Fibroblast of mammary gland (primary cell): Measurements from ENCODE around the gene PLXDC2.
A peak's percentile ranks its signal among the peaks of the same experiment; 100 is the strongest.
"Not testable (repeated sequence)": the region's sequence is repeated elsewhere in the genome, so short reads cannot be mapped to it uniquely, and the experiment has no call there.

Source experiments
- DNase-seq: peaks from one replicate; pipeline ENCODE4 v3.0.0-alpha.2; 2010; ENCODE audit warnings: low read depth
- H3K4me3 ChIP-seq: 2 replicates; pipeline ENCODE4 v1.5.1; 2011; ENCODE audit warnings: low read depth, mild to moderate bottlenecking, low read length, moderate library complexity; ENCODE audit not compliant: control insufficient read depth
- TF ChIP-seq, protein P1 (sequence below): conservative IDR thresholded peaks from 2 replicates; pipeline ENCODE4 v1.5.1; 2011; ENCODE audit warnings: low read depth, low read length, inconsistent platforms; ENCODE audit not compliant: control insufficient read depth, insufficient read depth

PLXDC2 gene

GRCh38 chr10:19998482-19998881 is 182.2 kb downstream of the PLXDC2 start:
- no peak for DNase-seq
- TF ChIP-seq, protein P1, sequence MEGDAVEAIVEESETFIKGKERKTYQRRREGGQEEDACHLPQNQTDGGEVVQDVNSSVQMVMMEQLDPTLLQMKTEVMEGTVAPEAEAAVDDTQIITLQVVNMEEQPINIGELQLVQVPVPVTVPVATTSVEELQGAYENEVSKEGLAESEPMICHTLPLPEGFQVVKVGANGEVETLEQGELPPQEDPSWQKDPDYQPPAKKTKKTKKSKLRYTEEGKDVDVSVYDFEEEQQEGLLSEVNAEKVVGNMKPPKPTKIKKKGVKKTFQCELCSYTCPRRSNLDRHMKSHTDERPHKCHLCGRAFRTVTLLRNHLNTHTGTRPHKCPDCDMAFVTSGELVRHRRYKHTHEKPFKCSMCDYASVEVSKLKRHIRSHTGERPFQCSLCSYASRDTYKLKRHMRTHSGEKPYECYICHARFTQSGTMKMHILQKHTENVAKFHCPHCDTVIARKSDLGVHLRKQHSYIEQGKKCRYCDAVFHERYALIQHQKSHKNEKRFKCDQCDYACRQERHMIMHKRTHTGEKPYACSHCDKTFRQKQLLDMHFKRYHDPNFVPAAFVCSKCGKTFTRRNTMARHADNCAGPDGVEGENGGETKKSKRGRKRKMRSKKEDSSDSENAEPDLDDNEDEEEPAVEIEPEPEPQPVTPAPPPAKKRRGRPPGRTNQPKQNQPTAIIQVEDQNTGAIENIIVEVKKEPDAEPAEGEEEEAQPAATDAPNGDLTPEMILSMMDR, result no peak
- H3K4me3 ChIP-seq, result no peak overlapping the region

- no peak for DNase-seq
- TF ChIP-seq, protein P1, result no peak
- no peak overlapping the region for H3K4me3 ChIP-seq
Observed at GRCh38 chr10:19999431-19999830, 183.2 kb downstream of the PLXDC2 start.

- DNase-seq, H3K4me3 ChIP-seq: not testable (repeated sequence)
Observed at GRCh38 chr10:20002026-20002425, 185.8 kb downstream of the PLXDC2 start.

DNA sequence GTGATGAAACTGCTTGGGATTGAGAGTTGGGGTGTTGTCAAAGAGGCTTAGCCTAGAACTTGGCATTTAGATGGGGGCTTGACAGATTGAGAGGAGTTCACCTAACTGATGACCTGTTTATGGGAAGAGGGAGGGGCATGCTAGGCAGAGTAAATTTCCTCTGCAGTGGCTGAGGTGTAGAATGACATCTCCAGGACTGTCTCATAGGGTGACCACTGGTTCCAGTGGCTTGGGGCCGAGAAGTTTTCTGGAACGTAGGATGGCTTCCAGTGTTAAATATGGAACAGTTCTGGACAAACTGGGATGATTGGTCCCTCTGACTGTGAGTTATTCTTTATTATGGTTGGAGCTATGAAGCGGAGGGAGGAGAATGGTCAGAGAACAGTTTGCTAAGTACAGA is 186.4 kb downstream of the PLXDC2 start:
- TF ChIP-seq, protein P1, result no peak

GRCh38 chr10:20004087-20004523 is 187.9 kb downstream of the PLXDC2 start:
- no peak overlapping the region for H3K4me3 ChIP-seq
- TF ChIP-seq, protein P1, result no peak
- peak; percentile 39 for DNase-seq

More for the DNA sequence above, 186.4 kb downstream of the PLXDC2 start:
- no peak for DNase-seq
- H3K4me3 ChIP-seq, result no peak overlapping the region

GRCh38 chr10:20005638-20006037 is 189.4 kb downstream of the PLXDC2 start:
- no peak for DNase-seq
- H3K4me3 ChIP-seq, result no peak overlapping the region
- TF ChIP-seq, protein P1, result no peak

- TF ChIP-seq, protein P1, result no peak
- DNase-seq, result no peak
- no peak overlapping the region for H3K4me3 ChIP-seq
Observed at GRCh38 chr10:20006169-20006870, 190.1 kb downstream of the PLXDC2 start.
